ENCODE results near the gene MXRA8.

GRCh38 chr1:1406821-1407635 lies 48.7 kb upstream of the MXRA8 start, which contains the start of gene MRPL20:
- TF ChIP-seq POLR2A (IDR thresholded peaks at IDR 0.05): peak; percentile 70
- TF ChIP-seq, protein P1, sequence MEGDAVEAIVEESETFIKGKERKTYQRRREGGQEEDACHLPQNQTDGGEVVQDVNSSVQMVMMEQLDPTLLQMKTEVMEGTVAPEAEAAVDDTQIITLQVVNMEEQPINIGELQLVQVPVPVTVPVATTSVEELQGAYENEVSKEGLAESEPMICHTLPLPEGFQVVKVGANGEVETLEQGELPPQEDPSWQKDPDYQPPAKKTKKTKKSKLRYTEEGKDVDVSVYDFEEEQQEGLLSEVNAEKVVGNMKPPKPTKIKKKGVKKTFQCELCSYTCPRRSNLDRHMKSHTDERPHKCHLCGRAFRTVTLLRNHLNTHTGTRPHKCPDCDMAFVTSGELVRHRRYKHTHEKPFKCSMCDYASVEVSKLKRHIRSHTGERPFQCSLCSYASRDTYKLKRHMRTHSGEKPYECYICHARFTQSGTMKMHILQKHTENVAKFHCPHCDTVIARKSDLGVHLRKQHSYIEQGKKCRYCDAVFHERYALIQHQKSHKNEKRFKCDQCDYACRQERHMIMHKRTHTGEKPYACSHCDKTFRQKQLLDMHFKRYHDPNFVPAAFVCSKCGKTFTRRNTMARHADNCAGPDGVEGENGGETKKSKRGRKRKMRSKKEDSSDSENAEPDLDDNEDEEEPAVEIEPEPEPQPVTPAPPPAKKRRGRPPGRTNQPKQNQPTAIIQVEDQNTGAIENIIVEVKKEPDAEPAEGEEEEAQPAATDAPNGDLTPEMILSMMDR (IDR thresholded peaks at IDR 0.05): no peak

Measured in ovary (tissue), 3 donors.